Heart left ventricle (tissue), 16 donors: Measurements from ENCODE around the gene STAP2. TPM values are rescaled to one million over a fixed set of nuclear protein-coding genes. Genes with fewer than 3 reads are reported as not detected.

ENCODE experiments used
- ATAC-seq, 4 donors: fragments of 200-7000 bp; cut with Tn5 transposase; one replicate each; pipeline ENCODE4 v1.9.1; 2020 to 2022; ENCODE audit warnings: moderate library complexity in 4 of 4, mild to moderate bottlenecking in 3 of 4, moderate number of reproducible peaks in 1 of 4
- DNase-seq, 5 donors: peaks; one replicate each; pipeline ENCODE4 v3.0.0-alpha.2; 2020
- H3K27ac ChIP-seq, 12 donors: fragments of 200-600 bp; sonication (generic) in 4 of 12; one replicate each; pipeline versions ENCODE4 v1.5.0 to v1.8.0; 2016 to 2022; ENCODE audit warnings: mild to moderate bottlenecking in 2 of 12
- H3K27me3 ChIP-seq, 9 donors: fragments of 200-600 bp; sonication (generic) in 2 of 9; one replicate each; pipeline versions ENCODE4 v1.5.1 to v1.8.0; 2016 to 2022; ENCODE audit warnings: mild to moderate bottlenecking in 3 of 9
- H3K36me3 ChIP-seq, 9 donors: fragments of 200-600 bp; sonication (generic) in 2 of 9; one replicate each; pipeline versions ENCODE4 v1.5.0 to v1.8.0; 2018 to 2022; ENCODE audit warnings: mild to moderate bottlenecking in 2 of 9
- H3K4me1 ChIP-seq, 12 donors: fragments of 200-600 bp; sonication (generic) in 4 of 12; one replicate each; pipeline versions ENCODE4 v1.5.0 to v1.8.0; 2016 to 2022; ENCODE audit warnings: mild to moderate bottlenecking in 3 of 12
- H3K4me3 ChIP-seq, 12 donors: fragments of 200-600 bp; sonication (generic) in 4 of 12; one replicate each; pipeline versions ENCODE4 v1.5.0 to v1.8.0; 2017 to 2022; ENCODE audit warnings: mild to moderate bottlenecking in 9 of 12, moderate library complexity in 4 of 12
- H3K9me3 ChIP-seq, 12 donors: fragments of 200-600 bp; sonication (generic) in 4 of 12; one replicate each; pipeline versions ENCODE4 v1.5.0 to v1.8.0; 2016 to 2022; ENCODE audit warnings: mild to moderate bottlenecking in 1 of 12
- CTCF ChIP-seq, 12 donors: fragments of 200-600 bp; sonication (generic) in 4 of 12; IDR thresholded peaks; one replicate each; pipeline versions ENCODE4 v1.5.0 to v1.8.0; 2018 to 2022; ENCODE audit warnings: antibody characterized with exemption in 12 of 12, mild to moderate bottlenecking in 5 of 12
- POLR2A ChIP-seq, 2 donors: fragments of 450-650 bp; IDR thresholded peaks; one replicate each; pipeline ENCODE4 v1.6.1; 2017; ENCODE audit warnings: antibody characterized with exemption in 2 of 2, mild to moderate bottlenecking in 2 of 2, moderate library complexity in 2 of 2
- WGBS, 4 donors: extraction: QIAGEN DNeasy Blood & Tissue Kit in 2 of 4; methylation state at CpG; one replicate each; pipeline versions ENCODE4 v1.1.5 to v1.1.7; 2013 to 2018; 5-methylcytosine and 5-hydroxymethylcytosine counted together
- intact Hi-C, 10 donors: fragments of 100-400 bp; cut with DNase I; formaldehyde crosslinking; loops; one replicate each; pipeline versions ENCODE4 v1.11.1 to v1.14.2; 2022
- polyA plus RNA-seq, 2 donors: library from polyadenylated mRNA; stranded (reverse); fragments of 200-250 nt; gene quantifications; one replicate each; pipeline ENCODE4 v1.2.3, GENCODE V29; 2013
- total RNA-seq, 9 donors: library from RNA; depleted of rRNA in 2 of 9; stranded (reverse); fragments of >200 nt in 2 of 9; fragmentation: NEBNext Ultra II Directional in 3 of 9; extraction: Animal tissue kit (Norgen Biotek cat#: 25700) in 3 of 9; gene quantifications; one replicate each; pipeline versions ENCODE4 v1.1.0 to v1.2.4, GENCODE V29; 2016 to 2023
- donor health status: ischemic (EF 13 %, LVEDD 7.1; RV severe dilation, severe dysfunction).
- donor health status: healthy with polysubstance abuse.
- donor health status: DM: no; HTN: yes; CAD: no.
- donor health status: DM: no; HTN: no; CAD: no.
- donor health status: ischemic (EF 25% LVEDD 6.9; RV normal size, moderate dysfunction).
- donor health status: ischemic (EF 25% LVEDD 5.7; RV mildly dilated, moderate dysfunction).
- donor health status: healthy.
- donor health status: DM: yes; HTN: yes; CAD: no.
- donor health status: ischemic (EF 35%, LVEDD 5.7; RV mildly dilated, moderate dysfunction).
- donor health status: nonischemic (EF 11% LVEDD 7.7; RV severe dilation, severe dysfunction).
- donor health status: DM: yes; HTN: yes; CAD: no.
- donor health status: PGD.
- donor health status: ischemic (EF 29% LVEDD 5.4; RV normal size, mild dysfunction).
- donor health status: nonischemic (EF 23%, LVEDD 6.1; RV moderate dilation, normal function).

The STAP2 gene
- total and polyA plus RNA-seq, 11 donors = 0.67 to 14.2 (median 1.9) TPM

GRCh38 chr19:4342615-4343369, 4.2 kb upstream of the STAP2 start:
- Histone ChIP-seq H3K27me3 (no peaks in the 10 kb centered on the region), H3K4me1 (peaks cover 0 to 27% (median 15%) of the 10 kb centered on the region in 12 donors), H3K9me3 (no peaks in the 10 kb centered on the region), H3K4me3 (peak overlapping the region; percentile 38 to 100 (median 76)), H3K27ac (peak overlapping the region; percentile 70 to 99 (median 92)), H3K36me3 (peaks cover 0 to 13% (median 6%) of the 10 kb centered on the region in 9 donors)
- peak; percentile 47 to 93 for TF ChIP-seq POLR2A (IDR thresholded peaks at IDR 0.05)
- peak in 7 of 12 donors; percentile 7 to 54 (median 39) for TF ChIP-seq CTCF (IDR thresholded peaks at IDR 0.05)
- WGBS, 4 donors = 0 to 1% (median 0%) methylated on average over 23 to 39 of the region's 39 CpGs
- ATAC-seq = peak; percentile 94 to 98 (median 96)
- intact Hi-C loops = loop anchor here in 5 of 10 donors (1.0 to 5.0 kb wide), 7 partner anchors 32 to 95 kb away; partner anchors contain the start of genes SH3GL1 (in 2 of the 5), YJU2 (in 2 of the 5) and CHAF1A (in 1 of the 5)
- DNase-seq = peak; percentile 96 to 99 (median 97)

GRCh38 chr19:4342314-4342614, 3.6 kb upstream of the STAP2 start:
- WGBS, 4 donors = 1 to 3% (median 2%) methylated on average over 8 to 10 of the region's 10 CpGs
- intact Hi-C loops = loop anchor here in 5 of 10 donors (1.0 to 5.0 kb wide), 7 partner anchors 33 to 95 kb away; partner anchors contain the start of genes SH3GL1 (in 2 of the 5), YJU2 (in 2 of the 5) and CHAF1A (in 1 of the 5)
- Histone ChIP-seq H3K27me3 (no peaks in the 10 kb centered on the region), H3K4me3 (peak overlapping the region; percentile 38 to 100 (median 76)), H3K27ac (peak overlapping the region; percentile 68 to 97 (median 91)), H3K9me3 (no peaks in the 10 kb centered on the region), H3K4me1 (peaks cover 0 to 30% (median 17%) of the 10 kb centered on the region in 12 donors), H3K36me3 (peaks cover 0 to 9% (median 3%) of the 10 kb centered on the region in 9 donors)
- DNase-seq (no peak), ATAC-seq (peak; percentile 4 to 23 (median 16))
- TF ChIP-seq POLR2A (IDR thresholded peaks at IDR 0.05) (no peak), CTCF (IDR thresholded peaks at IDR 0.05) (no peak)

- Histone ChIP-seq H3K27me3 (no peaks in the 10 kb centered on the region), H3K4me1 (peaks cover 0 to 23% (median 11%) of the 10 kb centered on the region in 12 donors), H3K4me3 (peak overlapping the region in 11 of 12 donors; percentile 10 to 61 (median 49)), H3K27ac (peak overlapping the region in 10 of 12 donors; percentile 4 to 68 (median 44)), H3K9me3 (no peaks in the 10 kb centered on the region), H3K36me3 (no peaks in the 10 kb centered on the region)
- no peak for TF ChIP-seq POLR2A (IDR thresholded peaks at IDR 0.05)
- TF ChIP-seq CTCF (IDR thresholded peaks at IDR 0.05) = no peak
- no peak for ATAC-seq
- 9 to 20% (median 10%) methylated on average over 14 of the region's 14 CpGs for WGBS, 4 donors
- intact Hi-C loops = no loop called here
- no peak for DNase-seq
Observed at GRCh38 chr19:4337906-4338440, 654 bp downstream of the STAP2 start.

- Histone ChIP-seq H3K4me1 (peaks cover 0 to 14% (median 6%) of the 10 kb centered on the region in 12 donors), H3K27me3 (no peaks in the 10 kb centered on the region), H3K9me3 (no peaks in the 10 kb centered on the region), H3K36me3 (no peaks in the 10 kb centered on the region), H3K4me3 (no peak overlapping the region), H3K27ac (no peak overlapping the region)
- intact Hi-C loops = no loop called here
- 94 to 97% (median 96%) methylated on average over 7 of the region's 7 CpGs for WGBS, 4 donors
- DNase-seq = no peak
- ATAC-seq = no peak
- no peak for TF ChIP-seq POLR2A (IDR thresholded peaks at IDR 0.05)
Observed at GRCh38 chr19:4334929-4335570, 3.6 kb downstream of the STAP2 start.
